ENCODE data around the gene SCUBE2.
A peak's percentile ranks its signal among the peaks of the same experiment; 100 is the strongest.

- TF ChIP-seq, protein P1, sequence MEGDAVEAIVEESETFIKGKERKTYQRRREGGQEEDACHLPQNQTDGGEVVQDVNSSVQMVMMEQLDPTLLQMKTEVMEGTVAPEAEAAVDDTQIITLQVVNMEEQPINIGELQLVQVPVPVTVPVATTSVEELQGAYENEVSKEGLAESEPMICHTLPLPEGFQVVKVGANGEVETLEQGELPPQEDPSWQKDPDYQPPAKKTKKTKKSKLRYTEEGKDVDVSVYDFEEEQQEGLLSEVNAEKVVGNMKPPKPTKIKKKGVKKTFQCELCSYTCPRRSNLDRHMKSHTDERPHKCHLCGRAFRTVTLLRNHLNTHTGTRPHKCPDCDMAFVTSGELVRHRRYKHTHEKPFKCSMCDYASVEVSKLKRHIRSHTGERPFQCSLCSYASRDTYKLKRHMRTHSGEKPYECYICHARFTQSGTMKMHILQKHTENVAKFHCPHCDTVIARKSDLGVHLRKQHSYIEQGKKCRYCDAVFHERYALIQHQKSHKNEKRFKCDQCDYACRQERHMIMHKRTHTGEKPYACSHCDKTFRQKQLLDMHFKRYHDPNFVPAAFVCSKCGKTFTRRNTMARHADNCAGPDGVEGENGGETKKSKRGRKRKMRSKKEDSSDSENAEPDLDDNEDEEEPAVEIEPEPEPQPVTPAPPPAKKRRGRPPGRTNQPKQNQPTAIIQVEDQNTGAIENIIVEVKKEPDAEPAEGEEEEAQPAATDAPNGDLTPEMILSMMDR (IDR thresholded peaks at IDR 0.05; ENCODE audit: extremely low read depth in 1 of 2, insufficient read depth in 1 of 2, low read depth in 1 of 2, low read length in 2 of 2) = peak; percentile 80 to 85
- TF ChIP-seq POLR2A (IDR thresholded peaks at IDR 0.05; ENCODE audit: low read depth, low read length) = no peak
- TF ChIP-seq EZH2 (IDR thresholded peaks at IDR 0.05; ENCODE audit: borderline replicate concordance, low read depth, low read length, severe bottlenecking) = no peak
- no peak for TF ChIP-seq POLR2AphosphoS5 (IDR thresholded peaks at IDR 0.05; ENCODE audit: insufficient read depth, low read depth, low read length)
- no peak for TF ChIP-seq FOS (IDR thresholded peaks at IDR 0.05; ENCODE audit: borderline replicate concordance, insufficient read depth, low read length)
- no peak for TF ChIP-seq MYC (IDR thresholded peaks at IDR 0.05; ENCODE audit: low read depth, low read length)
These were observed 75.7 kb downstream of the SCUBE2 start for GRCh38 chr11:9015677-9016076.
